SW480 (cell line): ENCODE results near the gene KIF18B.

Source experiments
- DNase-seq: peaks from one replicate; pipeline ENCODE4 v3.0.0-alpha.2; 2016; ENCODE audit warnings: low spot score

The KIF18B gene

DNA sequence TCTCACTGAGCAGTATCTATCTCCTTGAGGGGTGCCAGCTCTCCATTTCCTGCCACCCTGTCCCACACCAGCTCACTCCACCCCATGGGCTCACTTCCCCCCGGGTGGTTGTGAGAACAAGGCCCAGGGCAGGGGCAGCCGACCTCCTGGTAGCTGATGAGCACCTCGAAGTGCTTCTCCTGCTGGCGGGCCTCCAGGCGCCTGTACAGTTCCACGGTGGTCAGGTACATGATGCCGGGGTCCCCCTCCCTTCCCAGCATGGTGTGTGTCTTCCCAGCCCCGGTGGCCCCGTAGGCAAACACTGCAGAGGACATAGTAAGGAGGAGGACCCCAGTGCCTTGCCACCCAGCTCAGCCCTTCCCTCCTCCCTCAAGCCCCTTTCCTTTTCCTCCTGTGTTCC is 12.5 kb downstream of the KIF18B start:
- DNase-seq: no peak

DNA sequence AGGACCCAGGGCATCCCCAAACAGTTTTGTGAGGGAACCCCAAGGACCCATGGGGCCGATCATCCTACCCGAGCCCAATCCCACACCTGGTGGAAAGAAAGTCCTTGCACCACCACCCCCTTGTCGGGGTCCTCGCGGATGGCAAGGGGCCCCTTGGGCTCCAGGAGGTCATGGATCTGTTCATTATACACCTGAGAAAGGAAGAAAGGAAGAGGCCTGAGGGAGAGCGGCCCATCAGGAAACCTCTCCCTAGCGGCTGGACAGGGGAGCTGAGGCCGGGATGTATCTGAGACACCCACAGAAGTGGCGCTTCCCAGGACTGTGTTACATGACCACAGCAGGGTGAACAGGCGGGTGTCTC is 12.8 kb downstream of the KIF18B start:
- no peak for DNase-seq

DNA sequence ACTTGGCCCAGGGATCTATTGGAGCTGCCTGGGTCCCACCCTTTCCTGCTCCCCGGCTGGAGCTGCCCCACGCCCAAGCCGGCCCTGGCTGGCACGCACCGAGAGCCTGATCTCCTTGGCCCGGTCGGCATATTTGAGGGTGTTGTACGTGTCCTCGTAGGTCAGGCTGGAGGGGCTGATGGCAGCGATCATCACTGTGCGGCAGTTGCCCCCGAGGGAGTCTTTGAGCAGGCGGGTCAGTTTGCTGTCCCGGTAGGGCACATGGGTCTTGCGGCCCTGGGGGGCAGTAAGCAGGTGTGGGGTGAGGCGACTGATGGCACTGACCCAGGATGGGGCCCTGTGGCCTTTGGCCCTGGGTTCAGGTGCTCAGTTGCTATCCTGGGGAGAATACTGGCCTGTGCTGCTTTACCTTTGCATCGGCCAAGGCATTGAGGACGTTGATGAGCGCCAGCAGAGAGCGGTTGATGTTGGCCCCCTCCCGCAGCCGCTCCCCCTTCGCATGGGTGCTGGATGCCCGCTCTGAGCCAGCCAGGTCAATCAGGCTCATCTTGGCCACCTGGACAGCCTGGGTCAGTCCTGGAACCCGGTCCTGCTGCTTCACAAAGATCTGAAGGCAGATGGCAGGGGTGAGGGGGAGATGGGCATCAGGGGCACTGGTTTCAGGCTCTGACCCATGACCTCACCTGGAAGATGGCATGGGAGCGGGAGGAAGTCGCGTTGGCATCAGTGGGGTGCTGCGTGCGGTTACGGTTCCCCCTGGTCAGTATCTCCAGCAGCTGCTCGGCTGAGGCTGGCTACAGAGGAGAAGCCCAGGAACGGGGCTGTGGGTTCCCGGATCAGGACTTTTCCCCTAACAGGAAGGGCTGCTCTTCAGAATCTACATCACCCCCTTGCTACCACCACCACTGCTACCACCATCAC is 13.5 kb downstream of the KIF18B start:
- DNase-seq: no peak

DNA sequence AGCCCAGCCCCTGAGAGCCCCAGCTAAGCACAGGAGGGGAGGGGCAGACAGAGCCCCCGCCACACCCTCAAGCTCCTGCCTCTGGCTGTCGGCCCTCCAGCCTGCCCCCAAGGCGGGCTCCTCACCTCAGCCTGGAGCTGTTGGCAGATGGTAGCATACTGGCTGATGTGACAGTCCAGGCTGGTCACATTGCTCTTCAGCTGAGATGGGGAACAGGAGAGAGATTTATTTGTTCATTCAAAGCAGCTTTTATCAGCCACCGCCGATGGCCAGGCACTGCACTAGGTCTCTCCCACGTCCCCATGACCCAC is 14.8 kb downstream of the KIF18B start:
- no peak for DNase-seq

DNA sequence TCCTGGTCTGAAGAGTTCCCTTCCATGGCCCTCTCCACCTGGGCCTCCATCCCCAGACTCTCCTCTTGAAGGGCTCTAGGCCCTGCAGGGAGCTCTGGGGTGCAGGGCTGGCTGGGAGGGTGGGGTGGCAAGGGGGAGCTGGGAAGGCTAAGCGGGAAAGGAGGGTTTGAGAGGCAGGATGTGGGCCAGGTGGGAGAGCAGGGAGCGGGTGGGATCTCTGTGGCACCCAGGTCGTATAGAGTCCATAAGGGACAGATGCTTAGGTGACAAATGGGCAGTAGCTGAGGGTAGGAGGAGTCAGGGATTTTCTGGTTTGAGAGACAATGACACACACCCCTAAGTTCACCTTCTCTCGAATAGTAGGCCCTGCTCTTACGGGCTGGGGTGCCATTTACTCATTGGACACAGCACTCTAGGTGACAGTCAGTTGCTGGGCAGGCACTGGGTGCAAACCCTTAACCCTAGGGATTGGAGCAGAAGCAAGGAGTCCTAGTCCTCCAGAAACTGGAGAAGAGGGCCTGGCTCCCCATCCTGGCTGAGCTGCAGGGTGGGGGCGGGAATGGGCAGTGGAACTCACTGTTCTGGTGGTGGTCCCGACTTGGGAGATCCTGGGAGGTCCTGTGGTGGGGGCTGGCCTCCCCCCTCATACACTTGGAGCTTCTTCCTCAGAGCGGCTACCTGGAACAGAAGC is 15.3 kb downstream of the KIF18B start:
- no peak for DNase-seq

DNA sequence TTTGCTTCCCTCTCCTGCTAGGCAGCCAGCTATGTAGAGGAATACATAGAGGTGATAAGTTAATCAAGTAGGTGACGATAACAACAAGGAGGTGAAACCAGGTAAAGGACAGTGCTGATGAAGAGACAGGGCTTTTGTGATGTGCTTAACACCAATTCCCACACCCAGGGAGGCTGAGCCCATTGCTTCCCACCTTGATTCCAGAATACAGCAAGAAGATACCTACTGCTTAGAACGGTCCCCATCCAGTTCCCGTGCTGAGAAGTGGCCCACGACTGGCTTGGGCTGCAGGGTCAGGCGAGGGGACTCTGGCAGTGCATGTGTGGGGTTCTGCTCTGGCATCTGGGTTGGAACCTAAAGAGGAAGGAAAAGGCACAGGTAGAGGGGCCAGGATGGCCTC is 16.2 kb downstream of the KIF18B start:
- DNase-seq: no peak

DNA sequence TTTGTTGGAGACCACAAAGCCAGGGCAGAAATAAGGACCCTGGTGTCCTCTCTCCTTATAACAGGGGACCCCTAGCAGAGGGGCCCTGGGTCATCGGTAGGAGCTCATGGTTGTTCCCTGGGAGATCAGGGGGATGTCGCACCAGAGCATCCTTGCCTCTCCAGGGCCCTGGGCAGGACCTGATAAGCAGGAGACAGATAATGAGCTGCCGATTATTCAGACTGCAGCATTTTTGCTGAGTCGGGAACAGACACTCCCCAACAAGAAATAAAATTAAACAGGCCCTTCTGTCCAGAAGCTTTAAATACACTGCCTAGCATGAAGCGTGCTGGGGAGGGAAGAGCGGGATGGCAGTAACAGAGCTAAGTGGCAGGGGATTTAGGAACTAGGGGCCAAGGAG is 16.9 kb downstream of the KIF18B start:
- DNase-seq: no peak

DNA sequence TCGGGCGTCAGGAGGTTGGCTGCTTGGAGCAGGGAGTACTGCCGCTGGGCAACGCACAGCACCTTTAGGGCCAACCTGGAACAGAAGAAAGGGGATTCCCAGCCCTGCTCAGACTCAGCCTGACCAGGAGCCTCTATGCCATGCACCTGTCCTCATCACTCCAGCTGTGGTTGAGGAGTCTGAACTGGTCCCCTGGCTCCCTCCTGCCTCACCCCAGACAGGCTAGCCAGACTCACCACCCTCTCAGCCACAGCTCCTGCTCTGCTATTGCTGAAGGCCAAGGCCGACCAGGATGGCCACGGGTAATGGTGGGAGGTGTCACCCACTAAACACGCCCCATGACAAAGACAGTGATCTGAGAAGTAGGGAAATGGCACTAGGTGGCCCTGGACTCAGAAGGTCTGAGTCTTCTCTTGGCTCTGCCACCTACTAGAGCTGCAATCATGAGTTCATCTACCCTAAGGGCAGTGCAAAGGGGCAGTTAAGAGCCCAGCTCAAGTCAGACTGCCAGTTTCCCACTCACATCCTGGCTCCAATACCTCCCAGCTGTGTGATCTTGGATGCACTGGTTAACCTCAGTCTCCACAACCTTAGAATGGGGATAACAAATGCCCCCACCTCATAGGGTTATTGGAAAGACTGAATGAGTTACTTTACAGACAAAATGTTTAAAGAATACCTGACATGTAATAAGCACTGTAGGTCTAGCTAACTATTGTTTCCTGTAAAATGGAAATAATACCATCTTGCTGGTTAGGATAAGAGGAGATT is 18.4 kb downstream of the KIF18B start:
- DNase-seq: no peak

DNA sequence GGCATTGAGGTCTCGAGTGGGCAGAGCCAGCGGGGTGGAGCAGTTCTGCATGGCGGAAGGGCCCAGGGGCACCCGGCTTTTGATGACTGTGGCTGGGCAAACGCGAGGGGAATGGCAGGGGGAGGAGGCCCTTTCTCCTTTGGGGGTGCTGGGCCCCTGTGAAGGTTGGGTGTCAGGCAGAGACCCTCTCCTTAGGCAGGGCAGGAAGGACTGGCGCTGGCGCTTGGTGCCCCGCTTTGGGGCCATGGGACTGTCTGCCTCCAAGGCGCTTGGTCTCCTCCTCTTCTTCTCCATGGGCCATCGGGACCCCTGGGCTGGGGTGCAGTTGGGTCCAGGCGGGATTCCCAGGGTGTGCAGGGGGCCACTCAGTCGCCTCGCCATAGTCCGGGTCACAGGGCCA is 19.4 kb downstream of the KIF18B start:
- DNase-seq: no peak

DNA sequence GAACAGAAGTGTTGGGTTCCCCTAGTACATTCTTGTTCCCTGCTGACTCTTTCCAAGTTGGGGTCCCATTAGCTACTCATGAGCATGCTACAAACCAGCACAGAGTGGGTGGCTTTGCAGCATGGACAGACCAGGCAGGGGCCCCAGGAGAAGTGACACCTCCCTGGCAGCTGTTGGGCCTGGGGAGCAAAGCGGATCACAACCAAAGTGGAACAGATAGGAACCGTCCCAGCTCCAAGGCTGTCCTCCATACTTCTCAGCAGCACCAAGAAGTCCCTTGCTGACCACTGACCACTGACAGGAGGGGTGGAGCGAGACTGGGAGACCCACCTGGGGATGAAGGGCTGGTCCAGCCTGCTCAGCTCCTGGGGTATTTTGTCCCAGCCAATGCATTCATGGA is 19.9 kb downstream of the KIF18B start:
- no peak for DNase-seq

DNA sequence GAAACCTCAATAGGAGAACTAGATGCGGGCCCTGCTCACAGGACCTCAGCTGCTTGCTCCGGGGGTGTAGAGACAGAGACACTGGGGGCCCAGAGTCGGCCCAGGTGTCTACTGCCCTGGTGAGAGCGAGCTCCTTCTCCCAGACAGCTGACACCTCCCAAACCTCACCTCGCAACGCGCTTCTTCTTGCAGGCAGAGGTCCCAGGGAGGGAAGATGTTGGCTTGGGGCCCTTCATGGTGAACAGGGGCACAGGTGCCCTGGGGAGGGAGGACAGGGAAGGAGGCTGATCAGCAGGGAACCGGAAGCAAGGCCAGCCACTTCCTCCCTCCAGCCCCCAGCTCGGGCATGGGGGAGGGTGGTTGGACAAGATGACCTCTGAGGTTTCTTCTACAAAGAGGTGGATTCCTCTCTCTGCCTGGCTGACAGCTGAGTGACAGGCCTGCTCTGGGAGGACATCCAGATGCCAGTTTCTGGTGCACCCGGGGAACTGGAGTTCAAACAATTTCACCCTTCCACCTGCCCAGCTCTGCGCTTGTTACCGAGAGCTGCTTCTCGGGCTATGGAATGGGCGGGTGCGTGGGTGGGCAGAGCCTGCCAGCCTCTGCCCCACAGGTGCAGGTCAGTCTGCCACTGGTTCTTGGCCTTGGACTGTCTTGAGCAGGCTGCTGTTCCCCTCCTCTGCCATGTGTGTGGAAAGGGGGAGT is 20.6 kb downstream of the KIF18B start:
- DNase-seq: no peak

DNA sequence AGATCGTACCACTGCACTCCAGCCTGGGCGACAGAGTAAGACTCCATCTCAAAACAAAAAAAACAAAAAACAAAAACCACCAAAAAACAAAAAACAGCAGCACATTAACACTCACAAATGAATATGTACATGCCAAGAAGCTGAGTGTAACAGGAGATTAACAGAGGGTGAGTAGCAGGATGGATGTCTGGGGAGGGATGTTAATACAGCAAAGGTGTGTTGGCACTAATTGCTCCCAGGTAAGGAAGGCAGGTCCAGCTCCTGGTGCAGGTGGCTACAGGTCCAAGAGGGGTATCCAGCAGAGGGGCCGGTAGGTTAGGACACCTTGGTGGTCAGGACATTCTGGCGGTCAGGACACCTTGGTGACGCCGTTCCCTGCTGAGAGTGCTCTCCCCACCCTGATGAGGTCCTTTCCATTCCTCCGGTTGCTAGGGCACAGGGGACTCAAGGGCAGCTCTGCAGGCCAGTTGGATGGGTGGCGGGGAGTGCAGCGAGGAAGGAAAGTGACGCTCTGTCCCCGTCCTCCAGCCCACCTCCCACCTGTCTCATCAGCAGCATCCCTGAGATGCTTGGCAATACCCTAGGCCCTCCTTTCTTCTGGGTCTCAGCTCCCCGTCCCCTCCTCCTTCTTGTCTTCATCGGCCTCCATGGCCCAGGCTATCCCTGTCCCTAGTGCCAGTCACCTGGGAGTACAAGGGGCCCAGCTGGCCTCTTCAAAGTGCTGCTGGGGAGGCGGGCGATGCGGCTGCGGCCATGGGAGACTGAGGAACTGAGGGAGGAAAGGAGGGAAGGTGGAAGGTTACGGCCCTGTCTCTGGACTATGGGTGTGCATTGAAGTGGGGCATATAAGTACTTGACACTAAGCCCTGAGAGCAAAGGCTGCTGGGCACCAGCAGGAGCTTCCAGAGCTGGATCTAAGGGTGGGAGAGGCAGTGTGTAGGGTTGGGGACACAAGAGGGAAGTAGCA is 21.6 kb downstream of the KIF18B start:
- no peak for DNase-seq

DNA sequence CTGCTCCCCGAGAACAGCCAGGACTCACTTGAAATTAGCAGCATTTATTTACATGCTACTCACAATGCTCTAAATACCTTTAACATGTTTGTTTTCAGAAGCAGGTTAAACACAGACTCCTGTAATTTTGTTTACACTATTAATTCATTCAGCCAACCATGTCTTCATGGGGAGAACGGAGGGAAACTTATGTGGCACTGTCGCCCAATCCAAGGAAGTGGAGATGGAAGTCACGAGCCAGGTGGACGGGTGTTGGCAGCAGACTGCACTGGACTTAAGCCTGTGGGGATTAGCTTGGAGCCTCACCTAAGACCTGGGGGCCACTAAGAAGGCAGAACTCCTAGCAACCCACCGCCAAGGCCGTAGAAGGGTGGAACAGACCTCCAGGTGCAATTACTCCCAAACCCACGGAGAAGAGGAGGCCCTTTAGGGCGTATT is 23.4 kb downstream of the KIF18B start:
- DNase-seq: no peak

DNA sequence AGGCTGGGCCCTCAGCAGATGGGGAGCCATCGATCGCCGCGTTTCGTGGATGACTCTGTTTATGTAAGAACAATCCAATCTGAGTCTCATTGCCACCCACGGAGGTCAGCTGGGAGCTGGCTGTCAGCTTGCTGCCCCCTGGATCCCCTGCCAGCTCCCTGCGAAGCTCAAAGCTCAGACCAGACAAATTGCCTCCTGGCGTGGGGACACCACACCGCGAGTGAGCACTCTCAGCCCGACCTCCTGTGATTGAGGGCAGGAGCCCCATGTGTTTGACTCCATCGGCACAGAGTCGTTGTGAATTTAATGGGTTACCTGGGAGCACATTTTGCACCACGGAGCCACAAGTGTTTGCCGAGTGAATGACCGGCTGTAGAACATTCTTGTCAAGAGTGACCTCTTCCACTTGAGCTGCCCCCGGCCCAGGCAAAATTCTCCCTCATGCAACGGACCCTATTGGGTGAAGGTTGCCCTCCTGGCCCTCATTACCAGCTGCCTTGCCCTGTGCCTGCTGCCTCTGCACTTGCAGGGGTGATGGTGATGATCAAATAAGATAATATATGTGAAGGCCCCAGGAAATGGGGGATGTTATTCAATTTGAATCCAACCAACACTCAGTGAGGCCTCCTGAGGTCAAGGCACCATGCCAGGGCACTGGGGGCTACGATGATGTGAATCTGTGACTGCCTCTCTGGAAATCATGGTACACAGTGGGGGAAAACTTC is 24.7 kb downstream of the KIF18B start:
- DNase-seq: no peak

DNA sequence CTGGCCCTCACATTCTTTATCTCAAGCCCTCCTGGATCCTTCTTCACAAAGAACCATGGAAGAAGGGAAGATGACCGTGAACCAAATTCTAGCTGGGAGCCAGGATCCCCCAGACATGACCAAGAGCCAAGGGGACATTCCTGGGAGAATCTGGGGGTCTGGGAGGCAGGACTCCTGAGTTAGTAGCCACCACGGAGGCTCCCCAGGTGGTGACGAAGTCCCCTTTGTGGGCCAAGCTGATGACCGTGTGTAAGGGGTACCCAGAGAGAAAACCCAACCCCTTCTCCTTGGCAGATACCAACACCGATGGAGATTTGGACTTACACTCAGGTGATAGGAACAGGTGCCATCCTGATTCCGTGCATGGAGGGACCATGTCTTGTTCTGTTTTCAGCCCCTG is 25.4 kb downstream of the KIF18B start:
- DNase-seq: no peak

DNA sequence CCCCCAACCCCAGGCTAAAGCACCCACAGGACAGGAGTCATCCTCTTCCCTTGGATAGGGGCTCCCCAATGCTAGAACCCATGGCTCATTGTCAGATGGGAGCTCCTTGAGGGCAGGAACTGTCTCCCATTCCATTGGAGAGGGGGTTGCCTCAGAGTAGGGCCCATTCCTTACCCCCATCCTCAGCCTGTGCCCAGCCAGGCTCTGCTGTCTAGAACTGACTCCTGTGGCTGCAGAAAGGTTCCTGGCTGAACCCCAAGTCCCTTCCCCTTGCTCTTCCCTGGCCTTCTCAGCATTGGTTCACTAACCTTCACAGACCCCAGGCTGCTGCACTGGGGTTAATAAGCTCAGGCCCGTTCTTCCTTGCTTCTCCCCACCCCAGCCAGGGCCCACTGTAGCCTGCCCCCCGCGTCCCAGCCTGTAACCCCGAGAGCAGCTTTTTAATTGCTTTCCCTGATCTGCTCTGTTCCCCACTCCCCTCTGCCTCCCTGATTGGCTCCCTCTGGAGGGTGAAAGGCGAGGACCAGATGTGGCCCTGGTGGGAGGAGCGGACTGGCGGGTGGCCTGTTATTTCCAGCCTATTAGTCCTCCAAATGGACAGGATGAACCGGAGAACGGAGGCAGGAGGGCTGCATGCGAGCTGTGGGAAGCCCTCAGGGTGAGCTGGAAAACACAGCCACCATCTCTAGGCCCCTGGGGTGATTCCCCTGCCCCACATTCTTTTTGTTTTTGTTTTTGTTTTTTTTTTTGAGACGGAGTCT is 26.3 kb downstream of the KIF18B start:
- DNase-seq: no peak

DNA sequence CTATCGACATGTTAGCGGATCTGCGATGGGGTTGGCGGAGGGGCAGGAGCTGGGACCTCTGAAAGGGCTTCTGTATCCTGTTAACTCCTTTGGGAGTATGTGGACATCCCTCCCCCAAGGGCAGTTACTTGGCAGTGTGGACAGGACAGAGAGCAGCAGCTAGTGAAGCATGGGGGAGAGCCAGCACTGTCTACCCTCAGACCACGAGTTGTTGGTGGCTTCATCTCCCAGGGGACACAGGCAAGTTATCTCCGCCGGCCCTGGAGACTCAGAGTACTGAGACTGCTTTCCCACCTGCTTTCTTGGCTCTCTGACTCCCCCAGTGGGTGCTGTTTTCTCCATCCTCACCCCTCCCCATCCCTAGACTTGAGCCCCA is 27.0 kb downstream of the KIF18B start:
- DNase-seq: no peak

DNA sequence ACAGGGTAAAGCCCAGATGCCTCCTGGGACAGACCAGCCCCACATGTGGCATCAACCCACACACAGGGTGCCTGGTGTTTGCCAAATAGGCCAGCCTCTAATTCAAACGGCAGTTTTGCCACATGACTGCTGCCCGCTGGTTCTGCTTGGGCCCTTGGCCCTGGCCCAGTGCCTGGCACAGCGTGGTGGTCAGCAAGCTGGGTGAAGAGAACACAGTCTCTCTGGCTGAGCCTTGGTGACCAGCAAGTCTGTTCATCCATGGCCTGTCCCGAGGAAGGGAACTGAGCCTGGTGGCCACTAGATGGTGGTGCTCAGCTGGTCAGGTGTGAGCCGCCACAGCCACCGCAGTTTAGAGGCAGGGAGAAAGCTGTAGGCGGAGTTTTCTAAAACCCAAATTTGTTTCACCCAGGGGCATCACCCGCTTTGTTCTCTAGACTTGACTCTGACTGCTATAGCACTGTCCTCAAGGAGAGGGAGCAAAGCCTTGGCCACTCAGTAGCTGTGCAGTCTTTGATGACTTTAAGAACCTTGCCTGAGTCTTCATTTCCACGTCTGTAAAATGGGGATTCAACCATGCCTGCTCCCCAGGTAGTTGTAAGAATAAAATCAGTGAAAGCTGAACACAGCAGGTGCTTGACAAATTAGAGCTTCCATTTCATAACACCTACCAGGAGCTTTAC is 27.5 kb downstream of the KIF18B start:
- peak; percentile 77 for DNase-seq

DNA sequence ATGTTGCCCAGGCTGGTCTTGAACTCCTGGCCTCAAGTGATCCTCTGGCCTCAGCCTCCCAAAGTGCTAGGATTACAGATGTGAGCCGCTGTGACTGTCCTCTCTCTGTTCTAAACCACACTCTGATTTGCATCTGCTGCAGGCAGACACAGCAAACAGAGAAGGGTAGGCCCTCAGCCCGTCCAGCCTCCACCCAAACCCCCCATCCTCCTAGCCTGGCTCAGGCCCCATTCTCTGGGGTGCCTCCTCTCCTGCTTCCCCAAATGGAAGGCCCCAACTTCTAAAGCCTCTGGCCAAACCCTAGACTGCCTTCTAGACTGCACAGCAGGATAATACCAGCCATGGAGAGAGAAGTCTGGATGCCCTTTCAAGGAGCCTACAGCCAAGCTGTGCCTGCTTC is 28.2 kb downstream of the KIF18B start:
- DNase-seq: no peak
